HEK293T (cell line): ENCODE results near the gene SH3BP4.

Experiments
- BHLHE40 ChIP-seq: fragments of 450-650 bp; IDR thresholded peaks from 2 replicates; pipeline ENCODE4 v1.6.1; 2016; ENCODE audit warnings: mild to moderate bottlenecking, moderate library complexity, borderline replicate concordance
- ELF4 ChIP-seq: fragments of 450-650 bp; IDR thresholded peaks from 2 replicates; pipeline ENCODE4 v1.6.1; 2017; ENCODE audit warnings: antibody characterized with exemption
- FOXA1 ChIP-seq: fragments of 450-650 bp; IDR thresholded peaks from 2 replicates; pipeline ENCODE4 v1.6.1; 2016; ENCODE audit warnings: mild to moderate bottlenecking
- FOXK2 ChIP-seq: fragments of 450-650 bp; IDR thresholded peaks from 2 replicates; pipeline ENCODE4 v1.6.1; 2016; ENCODE audit warnings: mild to moderate bottlenecking
- FOXM1 ChIP-seq: fragments of 450-650 bp; IDR thresholded peaks from 2 replicates; pipeline ENCODE4 v1.6.1; 2017; ENCODE audit warnings: mild to moderate bottlenecking, borderline replicate concordance
- L3MBTL2 ChIP-seq: fragments of 450-650 bp; conservative IDR thresholded peaks from 2 replicates; pipeline ENCODE4 v1.6.1; 2016; ENCODE audit warnings: mild to moderate bottlenecking
- LEF1 ChIP-seq: fragments of 450-650 bp; IDR thresholded peaks from 2 replicates; pipeline ENCODE4 v1.6.1; 2017; ENCODE audit warnings: mild to moderate bottlenecking, borderline replicate concordance
- SUZ12 ChIP-seq: fragments of 450-650 bp; IDR thresholded peaks from 2 replicates; pipeline ENCODE4 v1.6.1; 2016; ENCODE audit warnings: mild to moderate bottlenecking
- ZNF384 ChIP-seq: fragments of 450-650 bp; IDR thresholded peaks from 2 replicates; pipeline ENCODE4 v1.6.1; 2016

GRCh38 chr2:234999740-235000425 lies 48.1 kb downstream of the SH3BP4 start:
- TF ChIP-seq FOXK2 (no peak), ELF4 (no peak), ZNF384 (no peak), FOXA1 (no peak), L3MBTL2 (no peak), FOXM1 (no peak), BHLHE40 (no peak), SUZ12 (no peak), LEF1 (no peak)
